Loucy (cell line): ENCODE measurements around the gene GLT8D2.

ENCODE experiments used
- H2AFZ ChIP-seq: fragments of 200-600 bp; sonication (generic); 2 replicates; pipeline ENCODE4 v1.6.0; 2016; ENCODE audit warnings: antibody characterized with exemption, mild to moderate bottlenecking, low read length, moderate library complexity
- H3F3A ChIP-seq: fragments of 200-600 bp; 2 replicates; pipeline ENCODE4 v1.6.0; 2016; ENCODE audit warnings: antibody characterized with exemption, low read depth, mild to moderate bottlenecking
- H3K27me3 ChIP-seq: fragments of 200-600 bp; sonication (generic); 2 replicates; pipeline ENCODE4 v1.6.1; 2014; ENCODE audit warnings: low read length, mild to moderate bottlenecking; ENCODE audit not compliant: insufficient read depth, poor library complexity, severe bottlenecking
- H3K36me3 ChIP-seq: fragments of 200-600 bp; sonication (generic); 2 replicates; pipeline ENCODE4 v1.6.1; 2016; ENCODE audit warnings: low read length; ENCODE audit not compliant: insufficient read depth
- H3K4me1 ChIP-seq: fragments of 200-600 bp; sonication (generic); 2 replicates; pipeline ENCODE4 v1.5.1; 2014; ENCODE audit warnings: low read length, mild to moderate bottlenecking; ENCODE audit not compliant: insufficient read depth, poor library complexity, severe bottlenecking
- H3K4me2 ChIP-seq: fragments of 200-600 bp; sonication (generic); 2 replicates; pipeline ENCODE4 v1.6.0; 2014; ENCODE audit warnings: antibody characterized with exemption, low read length, low read depth, mild to moderate bottlenecking; ENCODE audit not compliant: poor library complexity, severe bottlenecking
- H3K4me3 ChIP-seq: fragments of 200-600 bp; sonication (generic); 2 replicates; pipeline ENCODE4 v1.5.1; 2014; ENCODE audit warnings: low read length, mild to moderate bottlenecking, mixed read lengths; ENCODE audit not compliant: poor library complexity, severe bottlenecking
- H3K79me2 ChIP-seq: fragments of 200-600 bp; sonication (generic); 2 replicates; pipeline ENCODE4 v1.6.1; 2014; ENCODE audit warnings: low read length; ENCODE audit not compliant: insufficient read depth
- H3K9ac ChIP-seq: fragments of 200-600 bp; sonication (generic); 2 replicates; pipeline ENCODE4 v1.6.0; 2014; ENCODE audit warnings: mild to moderate bottlenecking, low read depth, low read length, moderate library complexity; ENCODE audit not compliant: poor library complexity, severe bottlenecking
- H3K9me2 ChIP-seq: fragments of 200-600 bp; sonication (generic); replicated peaks from 2 replicates; pipeline ENCODE4 v1.6.1; 2016; ENCODE audit warnings: low read depth, low read length, mixed read lengths
- H3K9me3 ChIP-seq: fragments of 200-600 bp; sonication (generic); 2 replicates; pipeline ENCODE4 v1.6.1; 2014; ENCODE audit warnings: mild to moderate bottlenecking, antibody characterized with exemption, low read length, low read depth; ENCODE audit not compliant: insufficient read depth
- H4K20me1 ChIP-seq: fragments of 200-600 bp; sonication (generic); 2 replicates; pipeline ENCODE4 v1.6.0; 2014; ENCODE audit warnings: antibody characterized with exemption, low read length, mild to moderate bottlenecking; ENCODE audit not compliant: insufficient read depth, poor library complexity, severe bottlenecking
- CTCF ChIP-seq: fragments of 200-600 bp; sonication (generic); conservative IDR thresholded peaks from 2 replicates; pipeline ENCODE4 v1.5.1; 2014; ENCODE audit warnings: mild to moderate bottlenecking, antibody characterized with exemption, low read length
- EZH2phosphoT487 ChIP-seq: fragments of 200-600 bp; IDR thresholded peaks from 2 replicates; pipeline ENCODE4 v1.6.1; 2018; ENCODE audit warnings: antibody characterized with exemption, mild to moderate bottlenecking, moderate library complexity, borderline replicate concordance

Gene GLT8D2

GRCh38 chr12:104006929-104007328 lies 43.1 kb downstream of the GLT8D2 start:
- TF ChIP-seq EZH2phosphoT487 (no peak), CTCF (no peak)
- H3K9me3 ChIP-seq, result no peaks in the 10 kb centered on the region
- no peak overlapping the region for H2AFZ ChIP-seq
- no peak overlapping the region for H3K4me2 ChIP-seq
- no peaks in the 10 kb centered on the region for H3K79me2 ChIP-seq
- H3K4me1 ChIP-seq, result no peaks in the 10 kb centered on the region
- no peak overlapping the region for H3K4me3 ChIP-seq
- H3K9me2 ChIP-seq, result no peaks in the 10 kb centered on the region
- no peaks in the 10 kb centered on the region for H3K36me3 ChIP-seq
- no peaks in the 10 kb centered on the region for H4K20me1 ChIP-seq
- no peak overlapping the region for H3K9ac ChIP-seq
- H3K27me3 ChIP-seq, result no peaks in the 10 kb centered on the region
- no peaks in the 10 kb centered on the region for H3F3A ChIP-seq

- Histone ChIP-seq H3F3A (no peaks in the 10 kb centered on the region), H3K36me3 (no peaks in the 10 kb centered on the region)
These were observed 46.4 kb downstream of the GLT8D2 start for GRCh38 chr12:104003596-104003995.

GRCh38 chr12:104002686-104003085 lies 47.3 kb downstream of the GLT8D2 start:
- no peaks in the 10 kb centered on the region for H3K36me3 ChIP-seq
- no peaks in the 10 kb centered on the region for H3F3A ChIP-seq
- H3K9me2 ChIP-seq, result no peaks in the 10 kb centered on the region
- no peak overlapping the region for H3K4me2 ChIP-seq
- no peaks in the 10 kb centered on the region for H3K9me3 ChIP-seq
- no peak overlapping the region for H3K4me3 ChIP-seq
- no peak overlapping the region for H3K9ac ChIP-seq
- H3K4me1 ChIP-seq, result no peaks in the 10 kb centered on the region
- H3K27me3 ChIP-seq, result no peaks in the 10 kb centered on the region
- H3K79me2 ChIP-seq, result no peaks in the 10 kb centered on the region
- no peaks in the 10 kb centered on the region for H4K20me1 ChIP-seq
- H2AFZ ChIP-seq, result no peak overlapping the region
- TF ChIP-seq EZH2phosphoT487, result no peak
- TF ChIP-seq CTCF, result no peak

More at GRCh38 chr12:104003596-104003995, 46.4 kb downstream of the GLT8D2 start:
- H3K27me3 ChIP-seq, result no peaks in the 10 kb centered on the region
- H4K20me1 ChIP-seq, result no peaks in the 10 kb centered on the region
- no peaks in the 10 kb centered on the region for H3K79me2 ChIP-seq
- no peak overlapping the region for H3K4me2 ChIP-seq
- H3K9ac ChIP-seq, result no peak overlapping the region
- no peaks in the 10 kb centered on the region for H3K9me2 ChIP-seq
- TF ChIP-seq EZH2phosphoT487, result no peak
- TF ChIP-seq CTCF, result no peak
- no peak overlapping the region for H3K4me3 ChIP-seq
- H3K4me1 ChIP-seq, result no peaks in the 10 kb centered on the region
- no peak overlapping the region for H2AFZ ChIP-seq
- no peaks in the 10 kb centered on the region for H3K9me3 ChIP-seq
